Measurements from ENCODE around the gene RAET1G. TPM values are rescaled to one million over a fixed set of nuclear protein-coding genes. Genes with fewer than 3 reads are reported as not detected.

Gene RAET1G
- total and polyA plus RNA-seq, 9 of the 15 experiments (the other 6 are each of a cell fraction or from before 2014, with no cell fraction given): 0.11 TPM; not detected in 8

- Histone ChIP-seq H3K27ac (ENCODE audit: extremely low read depth, low read depth, low read length) (no peak overlapping the region), H3K36me3 (ENCODE audit: control insufficient read depth, insufficient read depth, low read length) (no peaks in the 10 kb centered on the region), H3K79me2 (ENCODE audit: control insufficient read depth, insufficient read depth, low read length) (no peaks in the 10 kb centered on the region), H3K4me3 (no peak overlapping the region), H3K9ac (ENCODE audit: insufficient read depth in 1 of 2, low read depth in 2 of 2, low read length in 2 of 2) (no peak overlapping the region), H4K20me1 (replicated peaks; ENCODE audit: control insufficient read depth, insufficient read depth, low read length) (no peaks in the 10 kb centered on the region), H2AFZ (ENCODE audit: low read depth, low read length) (no peak overlapping the region), H3K4me2 (ENCODE audit: insufficient read depth, low read length) (no peak overlapping the region), H3K9me1 (ENCODE audit: control insufficient read depth, insufficient read depth, low read length) (no peaks in the 10 kb centered on the region), H3K4me1 (replicated peaks in 1 of 2; ENCODE audit: control insufficient read depth in 2 of 2, insufficient read depth in 2 of 2, low read length in 2 of 2) (peaks cover 0 to 10% of the 10 kb centered on the region in 2 experiments; a peak in 3 of 5 replicates), H3K9me3 (replicated peaks; ENCODE audit: control insufficient read depth, insufficient read depth, low read depth, low read length) (no peaks in the 10 kb centered on the region), H3K27me3 (ENCODE audit: control insufficient read depth in 2 of 2, insufficient read depth in 2 of 2, low read length in 2 of 2) (peaks cover 20 to 35% of the 10 kb centered on the region in 2 experiments)
- intact Hi-C loops (cut with micrococcal nuclease) (loop anchor here (5.0 kb wide), 3 partner anchors 207 to 902 kb away; partner anchors contain the start of gene GINM1), in situ Hi-C loops (cut with MboI) (loop anchor here (10.0 kb wide), 1 partner anchor 205 kb away; no protein-coding TSS in a partner anchor)
- TF ChIP-seq ADNP (tag; IDR thresholded peaks at IDR 0.05) (no peak), CCAR2 (IDR thresholded peaks at IDR 0.05; ENCODE audit: low read depth, low read length) (no peak), CTCF (IDR thresholded peaks at IDR 0.05 in 2 of 3, conservative IDR thresholded peaks at IDR 0.05 in 1 of 3; ENCODE audit: insufficient read depth in 2 of 3, low read depth in 1 of 3, low read length in 3 of 3) (peak; percentile 55 to 73 (median 71)), CSDE1 (IDR thresholded peaks at IDR 0.05) (no peak), CEBPZ (IDR thresholded peaks at IDR 0.05; ENCODE audit: borderline replicate concordance, low read depth, low read length) (no peak), SMC3 (conservative IDR thresholded peaks at IDR 0.05; ENCODE audit: insufficient read depth, low read depth, low read length) (0 out of 2 replicates have a peak, but pooled peaks have one; percentile 25), RAD21 (CRISPR knock-in tag; conservative IDR thresholded peaks at IDR 0.05 in 1 of 2, IDR thresholded peaks at IDR 0.05 in 1 of 2) (peak in 1 of 2 experiments; percentile 43; a peak in 2 of 4 replicates), MAFF (IDR thresholded peaks at IDR 0.05; ENCODE audit: low read length) (no peak), ZNF717 (CRISPR knock-in tag; IDR thresholded peaks at IDR 0.05) (no peak), ILK (tag; IDR thresholded peaks at IDR 0.05; ENCODE audit: borderline replicate concordance, low read depth) (no peak)
- 4% methylated on average over 3 of the region's 3 CpGs for WGBS (ENCODE audit: insufficient coverage, low coverage, missing lambda C conversion rate)
- peak in 1 of 4 experiments; percentile 34 for DNase-seq (ENCODE audit: extremely low read depth in 1 of 4, low spot score in 3 of 4)
- ChIA-PET POLR2A (interaction anchor here (0.6 kb wide), 1 partner anchor 340 kb away, joined by 3 read pairs; no protein-coding TSS in a partner anchor), CTCF (ENCODE audit: low intra/inter-chr PET ratio) (interaction anchor here (1.1 to 1.4 kb wide), 3 partner anchors 88 to 886 kb away, joined by 3 to 4 read pairs (median 3); no protein-coding TSS in a partner anchor)
- ATAC-seq: peak; percentile 23; the same call in 1 of the 3 replicates
- no TSS peak for BruUV-seq (replicated peaks)
- no peak for FAIRE-seq
These were observed 6.5 kb upstream of the RAET1G start for GRCh38 chr6:149929422-149929821.
